GM23248 (cell line): Measurements from ENCODE around the gene TBC1D22A. TPM values are rescaled to one million over a fixed set of nuclear protein-coding genes. Genes with fewer than 3 reads are reported as not detected.

Experiments
- DNase-seq: peaks from one replicate; pipeline ENCODE4 v3.0.0-alpha.2; 2015
- H2AFZ ChIP-seq: fragments of 200-600 bp; sonication (generic); 2 replicates; pipeline ENCODE4 v1.6.1; 2016; ENCODE audit warnings: antibody characterized with exemption
- H3F3A ChIP-seq: fragments of 200-600 bp; sonication (generic); 2 replicates; pipeline ENCODE4 v1.6.1; 2016; ENCODE audit warnings: mild to moderate bottlenecking, antibody characterized with exemption, mixed run types; ENCODE audit not compliant: insufficient read depth
- H3K27ac ChIP-seq: fragments of 200-600 bp; sonication (generic); 2 replicates; pipeline ENCODE4 v1.5.1; 2016; ENCODE audit warnings: mild to moderate bottlenecking
- H3K27me3 ChIP-seq: fragments of 200-600 bp; sonication (generic); replicated peaks from 2 replicates; pipeline ENCODE4 v1.6.1; 2016; ENCODE audit warnings: mild to moderate bottlenecking; ENCODE audit not compliant: insufficient read depth
- H3K36me3 ChIP-seq: fragments of 200-600 bp; sonication (generic); 2 replicates; pipeline ENCODE4 v1.6.1; 2016; ENCODE audit warnings: low read depth, mild to moderate bottlenecking
- H3K4me1 ChIP-seq: fragments of 200-600 bp; sonication (generic); 2 replicates; pipeline ENCODE4 v1.6.1; 2016; ENCODE audit warnings: mild to moderate bottlenecking; ENCODE audit not compliant: insufficient read depth
- H3K4me2 ChIP-seq: fragments of 200-600 bp; sonication (generic); one replicate; pipeline ENCODE4 v1.6.1; 2016; ENCODE audit warnings: mild to moderate bottlenecking; ENCODE audit not compliant: unreplicated experiment
- H3K4me3 ChIP-seq: fragments of 200-600 bp; sonication (generic); 2 replicates; pipeline ENCODE4 v1.5.1; 2016; ENCODE audit warnings: mild to moderate bottlenecking
- H3K79me2 ChIP-seq: fragments of 200-600 bp; sonication (generic); 2 replicates; pipeline ENCODE4 v1.6.1; 2016; ENCODE audit warnings: mild to moderate bottlenecking; ENCODE audit not compliant: insufficient read depth
- H3K9ac ChIP-seq: fragments of 200-600 bp; sonication (generic); 2 replicates; pipeline ENCODE4 v1.6.1; 2016; ENCODE audit warnings: mild to moderate bottlenecking
- H3K9me2 ChIP-seq: fragments of 200-600 bp; sonication (generic); 2 replicates; pipeline ENCODE4 v1.6.1; 2016; ENCODE audit warnings: mixed run types, mild to moderate bottlenecking, moderate library complexity; ENCODE audit not compliant: insufficient read depth
- H3K9me3 ChIP-seq: fragments of 200-600 bp; sonication (generic); one replicate; pipeline ENCODE4 v1.6.1; 2017; ENCODE audit warnings: low read depth
- H4K20me1 ChIP-seq: fragments of 200-600 bp; sonication (generic); 2 replicates; pipeline ENCODE4 v1.6.0; 2016; ENCODE audit not compliant: insufficient read depth
- EZH2 ChIP-seq: fragments of 200-600 bp; sonication (generic); IDR thresholded peaks from 2 replicates; pipeline ENCODE4 v1.6.1; 2018; ENCODE audit warnings: antibody characterized with exemption, mild to moderate bottlenecking; ENCODE audit not compliant: insufficient read depth, poor library complexity, severe bottlenecking
- EZH2phosphoT487 ChIP-seq: fragments of 200-600 bp; sonication (generic); IDR thresholded peaks from 2 replicates; pipeline ENCODE4 v1.6.1; 2018; ENCODE audit warnings: antibody characterized with exemption, moderate library complexity, mild to moderate bottlenecking, low read depth; ENCODE audit not compliant: insufficient read depth
- WGBS, 2 experiments: methylation state at CpG; one replicate each; pipeline ENCODE4 v1.1.6; 2015 to 2017; ENCODE audit warnings: low lambda C conversion rate in 2 of 2, low coverage in 1 of 2; ENCODE audit errors: missing lambda C conversion rate in 2 of 2; 5-methylcytosine and 5-hydroxymethylcytosine counted together
- in situ Hi-C: fragments of 300-500 bp; cut with MboI; formaldehyde crosslinking; loops from 2 replicates; pipeline ENCODE4 v1.15.0; 2020
- polyA plus RNA-seq: library from polyadenylated mRNA; unstranded; fragments of >200 nt; fragmentation: Nextera tagmentation; extraction: Ambion mirVana; gene quantifications from 2 replicates; pipeline ENCODE4 v1.2.1, GENCODE V29; 2016
- total RNA-seq: library from RNA; depleted of rRNA; stranded (reverse); fragments of >200 nt; shearing (Covaris generic); gene quantifications from 2 replicates; pipeline ENCODE4 v1.2.3, GENCODE V29; 2014

TBC1D22A gene
- total and polyA plus RNA-seq, 2 experiments from 2014 or later: 12.3 to 16.9 TPM

- Histone ChIP-seq H3K9ac (no peak overlapping the region), H4K20me1 (peaks cover 4% of the 10 kb centered on the region; the same call in 1 of the 2 replicates), H3K9me3 (no peaks in the 10 kb centered on the region), H3K79me2 (no peaks in the 10 kb centered on the region; the same call in 1 of the 2 replicates), H3F3A (no peaks in the 10 kb centered on the region), H3K27ac (no peak overlapping the region), H3K9me2 (no peaks in the 10 kb centered on the region), H2AFZ (no peak overlapping the region), H3K27me3 (no peaks in the 10 kb centered on the region), H3K4me1 (no peaks in the 10 kb centered on the region), H3K4me2 (no peak overlapping the region), H3K36me3 (no peaks in the 10 kb centered on the region), H3K4me3 (no peak overlapping the region)
- WGBS, 2 experiments: 98 to 99% methylated on average over 5 of the region's 5 CpGs
- TF ChIP-seq EZH2phosphoT487: no peak
- TF ChIP-seq EZH2: no peak
- DNase-seq: no peak
- in situ Hi-C loops: no loop called here
Observed at GRCh38 chr22:47068626-47068996, 306.2 kb downstream of the TBC1D22A start.

GRCh38 chr22:47069270-47069669, 306.8 kb downstream of the TBC1D22A start:
- H3K4me2 ChIP-seq: no peak overlapping the region
- no peak overlapping the region for H3K9ac ChIP-seq
- no peak overlapping the region for H3K4me3 ChIP-seq
- H3K27ac ChIP-seq: no peak overlapping the region
- WGBS, 2 experiments: 91 to 95% methylated on average over 13 to 14 of the region's 14 CpGs
- no peaks in the 10 kb centered on the region for H3K27me3 ChIP-seq
- H3K79me2 ChIP-seq: no peaks in the 10 kb centered on the region; the same call in 1 of the 2 replicates
- H2AFZ ChIP-seq: no peak overlapping the region
- no peaks in the 10 kb centered on the region for H3K36me3 ChIP-seq
- no peaks in the 10 kb centered on the region for H3F3A ChIP-seq
- H3K9me3 ChIP-seq: no peaks in the 10 kb centered on the region
- in situ Hi-C loops: no loop called here
- H4K20me1 ChIP-seq: peaks cover 4% of the 10 kb centered on the region; the same call in 1 of the 2 replicates
- H3K9me2 ChIP-seq: no peaks in the 10 kb centered on the region
- no peaks in the 10 kb centered on the region for H3K4me1 ChIP-seq
- no peak for DNase-seq
- no peak for TF ChIP-seq EZH2
- no peak for TF ChIP-seq EZH2phosphoT487

- DNase-seq: no peak
- H3K27ac ChIP-seq: no peak overlapping the region
- no peak overlapping the region for H3K4me3 ChIP-seq
- H2AFZ ChIP-seq: no peak overlapping the region
- H3F3A ChIP-seq: no peaks in the 10 kb centered on the region
- H3K36me3 ChIP-seq: no peaks in the 10 kb centered on the region; the same call in 1 of the 2 replicates
- H3K9me2 ChIP-seq: no peaks in the 10 kb centered on the region
- H3K4me1 ChIP-seq: no peaks in the 10 kb centered on the region
- peaks cover 4% of the 10 kb centered on the region; the same call in 1 of the 2 replicates for H4K20me1 ChIP-seq
- no peak overlapping the region for H3K4me2 ChIP-seq
- no peaks in the 10 kb centered on the region for H3K9me3 ChIP-seq
- H3K27me3 ChIP-seq: no peaks in the 10 kb centered on the region
- 85 to 87% methylated on average over 11 of the region's 11 CpGs for WGBS, 2 experiments
- no peaks in the 10 kb centered on the region; the same call in 1 of the 2 replicates for H3K79me2 ChIP-seq
- no peak for TF ChIP-seq EZH2phosphoT487
- no peak for TF ChIP-seq EZH2
- H3K9ac ChIP-seq: no peak overlapping the region
- in situ Hi-C loops: no loop called here
Observed at GRCh38 chr22:47071078-47071806, 308.8 kb downstream of the TBC1D22A start.

- H3K9me3 ChIP-seq: no peaks in the 10 kb centered on the region
Observed at GRCh38 chr22:47071807-47072641, 309.6 kb downstream of the TBC1D22A start.

More at GRCh38 chr22:47071807-47072641, 309.6 kb downstream of the TBC1D22A start:
- Histone ChIP-seq H3K36me3 (no peaks in the 10 kb centered on the region; the same call in 1 of the 2 replicates), H3K9me2 (no peaks in the 10 kb centered on the region), H3K4me1 (no peaks in the 10 kb centered on the region), H2AFZ (no peak overlapping the region), H3K79me2 (no peaks in the 10 kb centered on the region; the same call in 1 of the 2 replicates), H3K4me3 (no peak overlapping the region), H3F3A (no peaks in the 10 kb centered on the region), H4K20me1 (peaks cover 4% of the 10 kb centered on the region; the same call in 1 of the 2 replicates), H3K4me2 (no peak overlapping the region), H3K9ac (no peak overlapping the region), H3K27me3 (no peaks in the 10 kb centered on the region), H3K27ac (no peak overlapping the region)
- in situ Hi-C loops: no loop called here
- TF ChIP-seq EZH2phosphoT487 (no peak), EZH2 (no peak)
- 80% methylated on average over 13 of the region's 13 CpGs for WGBS, 2 experiments
- no peak for DNase-seq
